ENCODE results near the gene ROR2.

Gene ROR2

DNA sequence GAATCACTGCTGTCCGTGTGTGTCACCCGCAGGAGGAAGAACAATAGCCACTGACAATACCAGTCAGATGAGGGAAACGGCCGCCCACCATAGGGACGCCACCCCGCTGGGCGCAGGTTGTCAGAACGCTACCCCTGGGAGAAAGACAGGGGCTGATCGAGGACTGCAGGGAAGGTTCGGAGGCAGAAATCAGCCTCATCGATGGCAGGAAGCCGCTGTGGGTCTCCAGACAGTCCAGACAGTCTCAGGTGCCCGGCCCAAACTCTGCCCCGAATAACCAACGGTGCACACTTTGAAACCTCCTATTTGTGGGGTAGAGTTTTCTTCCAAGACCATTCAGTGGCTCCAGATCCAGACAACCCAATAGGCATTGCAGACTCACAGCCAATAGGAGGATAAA lies 181.5 kb downstream of the ROR2 start:
- no peak overlapping the region for H3K9ac ChIP-seq (ENCODE audit: low read depth, low read length)
- no peak overlapping the region for H3K4me3 ChIP-seq (ENCODE audit: low read depth, low read length)
- no peaks in the 10 kb centered on the region; the same call in 1 of the 2 replicates for H3K4me1 ChIP-seq (ENCODE audit: control insufficient read depth, insufficient read depth, low read length)
- no peaks in the 10 kb centered on the region for H3K27me3 ChIP-seq (ENCODE audit: control insufficient read depth, insufficient read depth, low read length)
- H3K9me3 ChIP-seq (ENCODE audit: control insufficient read depth, insufficient read depth, low read length): no peaks in the 10 kb centered on the region
- no peaks in the 10 kb centered on the region for H3K36me3 ChIP-seq (ENCODE audit: control insufficient read depth, insufficient read depth, low read length)
- H3K27ac ChIP-seq (ENCODE audit: low read depth, low read length): no peak overlapping the region

DNA sequence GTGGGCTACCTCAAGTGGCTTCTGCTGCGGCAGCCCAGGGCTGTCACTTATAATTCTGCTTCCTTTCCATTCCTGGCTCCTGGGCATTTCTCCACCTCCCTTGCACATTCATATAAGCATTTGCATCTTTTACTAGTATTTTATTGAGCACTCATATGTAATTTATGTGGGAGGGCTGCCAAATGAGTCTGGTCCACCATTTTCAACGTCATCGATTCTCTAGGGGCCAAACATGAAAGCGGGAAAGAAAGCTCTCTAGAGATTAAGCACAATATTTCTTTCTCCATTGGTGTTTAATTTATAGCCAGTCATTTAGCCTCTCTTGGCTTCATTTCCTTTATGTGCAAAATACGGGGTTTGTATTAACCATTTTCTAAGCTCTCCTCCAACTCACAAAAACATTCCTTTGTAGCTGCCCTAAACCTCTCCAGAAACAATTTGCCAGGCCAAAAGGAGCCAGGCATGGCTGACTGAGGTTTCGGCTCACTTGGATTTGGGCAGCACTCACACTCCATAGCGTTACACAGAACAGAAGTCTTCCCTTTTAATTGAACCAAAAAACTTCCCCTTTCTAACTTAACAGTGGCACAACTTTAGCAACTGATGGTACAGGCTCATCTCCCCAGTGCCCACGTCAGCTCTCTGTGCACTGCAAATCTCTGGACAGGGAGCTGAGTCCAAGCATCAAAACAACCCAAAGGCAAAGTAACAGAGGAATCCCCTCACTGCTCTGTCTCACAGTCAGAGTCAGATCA lies 183.5 kb downstream of the ROR2 start:
- H3K27ac ChIP-seq (ENCODE audit: low read depth, low read length): no peak overlapping the region
- H3K9me3 ChIP-seq (ENCODE audit: control insufficient read depth, insufficient read depth, low read length): no peaks in the 10 kb centered on the region
- H3K4me1 ChIP-seq (ENCODE audit: control insufficient read depth, insufficient read depth, low read length): no peaks in the 10 kb centered on the region; the same call in 1 of the 2 replicates
- H3K27me3 ChIP-seq (ENCODE audit: control insufficient read depth, insufficient read depth, low read length): no peaks in the 10 kb centered on the region
- no peak overlapping the region for H3K9ac ChIP-seq (ENCODE audit: low read depth, low read length)
- no peak overlapping the region for H3K4me3 ChIP-seq (ENCODE audit: low read depth, low read length)
- H3K36me3 ChIP-seq (ENCODE audit: control insufficient read depth, insufficient read depth, low read length): no peaks in the 10 kb centered on the region

DNA sequence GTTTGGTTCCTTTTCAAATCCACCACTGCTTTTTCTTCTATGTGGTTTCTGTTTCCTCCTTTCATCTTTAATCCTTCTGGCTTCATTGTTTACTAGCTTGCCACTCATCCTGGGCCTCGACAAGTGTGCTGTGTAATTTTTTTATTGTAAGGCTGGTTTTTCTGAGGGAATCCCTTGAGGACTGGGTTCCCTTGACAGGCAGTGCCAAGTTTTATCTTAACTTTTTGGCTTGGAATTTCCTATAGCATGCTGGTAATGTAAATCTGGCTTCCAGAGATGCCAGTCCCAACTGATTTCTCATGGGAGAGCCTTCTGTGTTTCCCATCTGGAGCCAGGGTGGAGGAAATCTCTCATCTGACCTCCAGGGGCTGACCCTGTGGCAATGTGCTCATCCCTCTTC lies 184.7 kb downstream of the ROR2 start:
- Histone ChIP-seq H3K27me3 (ENCODE audit: control insufficient read depth, insufficient read depth, low read length) (no peaks in the 10 kb centered on the region), H3K36me3 (ENCODE audit: control insufficient read depth, insufficient read depth, low read length) (no peaks in the 10 kb centered on the region), H3K4me1 (ENCODE audit: control insufficient read depth, insufficient read depth, low read length) (no peaks in the 10 kb centered on the region), H3K4me3 (ENCODE audit: low read depth, low read length) (no peak overlapping the region), H3K9me3 (ENCODE audit: control insufficient read depth, insufficient read depth, low read length) (no peaks in the 10 kb centered on the region), H3K9ac (ENCODE audit: low read depth, low read length) (no peak overlapping the region), H3K27ac (ENCODE audit: low read depth, low read length) (no peak overlapping the region)

DNA sequence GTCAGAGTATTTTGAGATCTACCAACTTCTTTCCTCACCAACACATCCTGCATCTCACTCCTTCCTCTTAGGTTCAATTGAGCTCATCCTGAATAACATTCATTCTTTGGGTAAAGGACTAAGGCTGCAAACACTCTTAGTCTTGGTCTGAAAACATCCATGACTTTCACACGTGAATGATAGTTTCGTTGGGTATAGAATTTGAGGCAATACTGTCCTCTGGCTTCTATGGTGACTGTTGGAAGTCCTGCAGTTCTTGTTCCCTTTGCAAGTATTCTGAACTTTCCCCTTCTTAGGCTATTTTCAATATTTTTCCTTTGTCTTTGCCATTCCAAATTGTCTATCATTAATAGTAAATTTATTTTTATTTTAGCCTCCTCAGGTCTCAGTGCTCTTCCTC lies 185.4 kb downstream of the ROR2 start:
- Histone ChIP-seq H3K9ac (ENCODE audit: low read depth, low read length) (no peak overlapping the region), H3K9me3 (ENCODE audit: control insufficient read depth, insufficient read depth, low read length) (no peaks in the 10 kb centered on the region), H3K4me3 (ENCODE audit: low read depth, low read length) (no peak overlapping the region), H3K27me3 (ENCODE audit: control insufficient read depth, insufficient read depth, low read length) (no peaks in the 10 kb centered on the region), H3K36me3 (ENCODE audit: control insufficient read depth, insufficient read depth, low read length) (no peaks in the 10 kb centered on the region), H3K4me1 (ENCODE audit: control insufficient read depth, insufficient read depth, low read length) (no peaks in the 10 kb centered on the region), H3K27ac (ENCODE audit: low read depth, low read length) (no peak overlapping the region)

DNA sequence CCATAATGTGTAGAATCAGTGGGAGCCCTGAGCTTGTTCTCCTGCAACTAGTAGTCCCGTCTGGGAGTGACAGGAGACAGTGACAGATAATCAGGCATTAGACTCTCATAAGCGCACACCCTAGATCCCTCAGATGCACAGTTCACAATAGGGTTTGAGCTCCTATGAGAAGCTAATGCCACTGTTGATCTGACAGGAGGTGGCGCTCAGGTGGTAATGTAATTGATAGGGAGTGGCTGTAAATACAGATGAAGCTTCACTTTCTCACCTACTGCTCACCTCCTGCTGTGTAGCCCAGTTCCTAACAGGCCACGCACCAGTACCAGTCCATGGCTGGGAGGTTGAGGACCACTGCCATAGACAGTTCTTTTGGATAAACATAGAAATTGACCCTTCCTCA lies 188.7 kb downstream of the ROR2 start:
- Histone ChIP-seq H3K4me1 (ENCODE audit: control insufficient read depth, insufficient read depth, low read length) (no peaks in the 10 kb centered on the region), H3K27ac (ENCODE audit: low read depth, low read length) (no peak overlapping the region), H3K4me3 (ENCODE audit: low read depth, low read length) (no peak overlapping the region), H3K36me3 (ENCODE audit: control insufficient read depth, insufficient read depth, low read length) (no peaks in the 10 kb centered on the region), H3K9me3 (ENCODE audit: control insufficient read depth, insufficient read depth, low read length) (no peaks in the 10 kb centered on the region), H3K9ac (ENCODE audit: low read depth, low read length) (no peak overlapping the region), H3K27me3 (ENCODE audit: control insufficient read depth, insufficient read depth, low read length) (no peaks in the 10 kb centered on the region)

DNA sequence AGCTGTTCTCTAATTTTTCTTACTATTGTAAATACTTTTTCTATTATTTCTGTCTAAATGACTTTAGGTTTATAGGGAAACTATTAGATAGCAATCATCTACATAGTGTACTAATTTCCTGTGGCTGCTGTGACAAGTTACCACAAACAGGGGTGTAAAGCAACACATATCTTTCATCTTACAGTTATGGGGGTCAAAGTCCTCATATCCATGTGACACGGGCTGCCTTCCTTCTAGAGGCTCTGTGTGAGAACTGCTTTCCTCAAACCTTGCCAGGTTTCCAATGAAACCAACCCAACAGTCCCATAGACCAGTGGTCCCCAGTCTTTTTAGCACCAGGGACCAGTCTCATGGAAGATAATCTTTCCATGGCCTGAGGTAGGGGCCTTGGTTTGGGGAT lies 189.1 kb downstream of the ROR2 start:
- no peak overlapping the region for H3K9ac ChIP-seq (ENCODE audit: low read depth, low read length)

DNA sequence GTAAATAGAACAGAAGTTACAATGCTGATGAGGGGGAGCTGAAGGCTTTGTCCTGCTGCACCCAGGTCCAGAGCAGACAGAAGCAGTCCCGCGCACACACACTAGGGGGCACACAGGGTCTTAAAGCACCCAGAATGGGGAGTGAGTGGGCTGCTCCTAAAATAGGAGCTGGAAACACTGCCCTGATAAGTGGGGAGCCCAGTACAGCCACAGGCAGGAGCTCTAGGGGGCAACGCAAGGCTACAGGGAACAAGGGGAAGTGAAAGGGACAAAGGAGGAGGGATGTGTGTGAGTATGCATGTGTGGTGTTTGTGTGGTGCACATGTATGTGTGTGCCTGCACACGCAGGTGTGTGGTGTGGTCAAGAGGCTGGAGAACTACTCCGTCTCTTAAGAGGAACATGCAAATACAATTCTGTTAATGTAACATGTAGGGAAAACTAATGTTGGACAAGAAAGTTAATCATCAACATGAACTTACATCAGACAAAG lies 191.5 kb downstream of the ROR2 start:
- Histone ChIP-seq H3K27ac (ENCODE audit: low read depth, low read length) (no peak overlapping the region), H3K9ac (ENCODE audit: low read depth, low read length) (no peak overlapping the region), H3K36me3 (ENCODE audit: control insufficient read depth, insufficient read depth, low read length) (no peaks in the 10 kb centered on the region), H3K9me3 (ENCODE audit: control insufficient read depth, insufficient read depth, low read length) (no peaks in the 10 kb centered on the region), H3K4me3 (ENCODE audit: low read depth, low read length) (no peak overlapping the region), H3K27me3 (ENCODE audit: control insufficient read depth, insufficient read depth, low read length) (no peaks in the 10 kb centered on the region), H3K4me1 (ENCODE audit: control insufficient read depth, insufficient read depth, low read length) (0 out of 2 replicates have a peak, but pooled peaks cover 4% of the 10 kb centered on the region)

More for the DNA sequence above, 189.1 kb downstream of the ROR2 start:
- Histone ChIP-seq H3K27ac (ENCODE audit: low read depth, low read length) (no peak overlapping the region), H3K4me1 (ENCODE audit: control insufficient read depth, insufficient read depth, low read length) (0 out of 2 replicates have a peak, but pooled peaks cover 2% of the 10 kb centered on the region), H3K27me3 (ENCODE audit: control insufficient read depth, insufficient read depth, low read length) (no peaks in the 10 kb centered on the region), H3K36me3 (ENCODE audit: control insufficient read depth, insufficient read depth, low read length) (no peaks in the 10 kb centered on the region), H3K9me3 (ENCODE audit: control insufficient read depth, insufficient read depth, low read length) (no peaks in the 10 kb centered on the region), H3K4me3 (ENCODE audit: low read depth, low read length) (no peak overlapping the region)

DNA sequence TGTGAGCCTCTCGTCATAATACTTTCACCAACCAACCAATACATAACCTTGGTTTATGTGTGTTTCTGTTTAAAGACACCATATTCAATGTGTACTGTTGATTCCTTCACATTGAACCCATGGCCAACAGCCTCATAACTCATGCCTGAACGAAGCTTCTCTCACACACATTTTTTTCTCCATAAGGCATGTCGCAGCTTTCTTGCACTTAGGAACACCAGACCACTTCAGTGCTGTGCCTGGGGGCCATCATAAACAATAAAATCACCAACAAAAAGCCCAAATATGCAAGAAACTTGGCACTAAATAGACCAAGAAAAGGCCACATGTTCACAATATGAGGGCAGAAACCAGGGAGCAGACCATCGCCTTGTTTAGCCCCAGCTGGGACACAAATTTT lies 192.2 kb downstream of the ROR2 start:
- Histone ChIP-seq H3K27me3 (ENCODE audit: control insufficient read depth, insufficient read depth, low read length) (no peaks in the 10 kb centered on the region), H3K4me1 (ENCODE audit: control insufficient read depth, insufficient read depth, low read length) (0 out of 2 replicates have a peak, but pooled peaks cover 4% of the 10 kb centered on the region), H3K4me3 (ENCODE audit: low read depth, low read length) (no peak overlapping the region), H3K27ac (ENCODE audit: low read depth, low read length) (no peak overlapping the region), H3K9ac (ENCODE audit: low read depth, low read length) (no peak overlapping the region), H3K9me3 (ENCODE audit: control insufficient read depth, insufficient read depth, low read length) (no peaks in the 10 kb centered on the region), H3K36me3 (ENCODE audit: control insufficient read depth, insufficient read depth, low read length) (no peaks in the 10 kb centered on the region)

DNA sequence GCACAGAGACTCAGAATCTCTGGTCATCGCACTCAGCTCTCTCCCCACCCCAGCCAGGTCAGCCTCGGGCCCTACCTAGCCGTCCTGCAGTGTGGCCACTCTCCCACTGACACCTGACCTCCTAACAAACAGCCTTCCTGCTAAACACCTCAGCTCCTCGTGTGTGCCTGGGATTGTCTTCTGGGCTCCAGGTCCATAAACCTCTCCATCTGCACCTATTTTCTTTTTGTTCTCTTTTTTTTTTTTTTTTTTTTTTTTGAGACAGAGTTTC lies 193.6 kb downstream of the ROR2 start:
- Histone ChIP-seq H3K9ac (ENCODE audit: low read depth, low read length) (no peak overlapping the region), H3K4me1 (ENCODE audit: control insufficient read depth, insufficient read depth, low read length) (0 out of 2 replicates have a peak, but pooled peaks cover 4% of the 10 kb centered on the region), H3K27me3 (ENCODE audit: control insufficient read depth, insufficient read depth, low read length) (no peaks in the 10 kb centered on the region), H3K27ac (ENCODE audit: low read depth, low read length) (no peak overlapping the region), H3K36me3 (ENCODE audit: control insufficient read depth, insufficient read depth, low read length) (no peaks in the 10 kb centered on the region), H3K9me3 (ENCODE audit: control insufficient read depth, insufficient read depth, low read length) (no peaks in the 10 kb centered on the region), H3K4me3 (ENCODE audit: low read depth, low read length) (no peak overlapping the region)

- Histone ChIP-seq H3K9ac (ENCODE audit: low read depth, low read length) (no peak overlapping the region), H3K9me3 (ENCODE audit: control insufficient read depth, insufficient read depth, low read length) (no peaks in the 10 kb centered on the region), H3K27ac (ENCODE audit: low read depth, low read length) (no peak overlapping the region), H3K27me3 (ENCODE audit: control insufficient read depth, insufficient read depth, low read length) (no peaks in the 10 kb centered on the region), H3K4me3 (ENCODE audit: low read depth, low read length) (no peak overlapping the region), H3K36me3 (ENCODE audit: control insufficient read depth, insufficient read depth, low read length) (no peaks in the 10 kb centered on the region), H3K4me1 (ENCODE audit: control insufficient read depth, insufficient read depth, low read length) (0 out of 2 replicates have a peak, but pooled peaks cover 4% of the 10 kb centered on the region)
Observed at GRCh38 chr9:91755761-91756509, 194.1 kb downstream of the ROR2 start.

DNA sequence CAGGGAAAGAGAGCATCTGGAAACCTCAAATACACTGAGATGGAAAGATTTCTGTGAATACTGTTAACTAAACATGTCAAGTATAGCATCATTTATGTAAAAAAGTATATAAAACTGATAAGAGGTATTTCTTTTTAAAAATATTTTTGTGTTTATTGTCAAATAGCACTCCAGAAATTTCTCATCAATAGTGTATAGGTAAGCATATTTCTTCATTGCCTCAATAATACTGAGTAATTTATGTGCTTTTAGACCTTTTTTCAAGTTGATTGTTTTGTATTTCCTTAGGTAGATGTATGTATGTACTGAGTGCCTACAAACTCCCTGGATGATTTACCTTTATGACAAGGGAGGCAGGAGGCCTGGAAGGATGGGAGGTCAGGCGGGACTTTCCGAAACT lies 196.3 kb downstream of the ROR2 start:
- no peaks in the 10 kb centered on the region for H3K9me3 ChIP-seq (ENCODE audit: control insufficient read depth, insufficient read depth, low read length)
- no peak overlapping the region for H3K4me3 ChIP-seq (ENCODE audit: low read depth, low read length)
- H3K9ac ChIP-seq (ENCODE audit: low read depth, low read length): no peak overlapping the region
- H3K4me1 ChIP-seq (ENCODE audit: control insufficient read depth, insufficient read depth, low read length): 0 out of 2 replicates have a peak, but pooled peaks cover 4% of the 10 kb centered on the region
- no peak overlapping the region for H3K27ac ChIP-seq (ENCODE audit: low read depth, low read length)
- no peaks in the 10 kb centered on the region for H3K36me3 ChIP-seq (ENCODE audit: control insufficient read depth, insufficient read depth, low read length)
- H3K27me3 ChIP-seq (ENCODE audit: control insufficient read depth, insufficient read depth, low read length): no peaks in the 10 kb centered on the region

All from HUES48 (cell line).